Right lobe of liver (tissue), 6 donors: Measurements from ENCODE around the gene OTUD6A. TPM values are rescaled to one million over a fixed set of nuclear protein-coding genes. Genes with fewer than 3 reads are reported as not detected.
A peak's percentile ranks its signal among the peaks of the same experiment; 100 is the strongest.

Source experiments
- ATAC-seq, 4 donors: fragments of 200-7000 bp; cut with Tn5 transposase; one replicate each; pipeline ENCODE4 v1.9.1; 2020; ENCODE audit warnings: mild to moderate bottlenecking in 4 of 4, moderate library complexity in 4 of 4
- DNase-seq, 3 donors: peaks; one replicate each; pipeline ENCODE4 v3.0.0-alpha.2; 2020
- H3K27ac ChIP-seq, 3 donors: fragments of 200-600 bp; one replicate each; pipeline ENCODE4 v1.8.0; 2022
- H3K27me3 ChIP-seq, 2 donors: fragments of 200-600 bp; one replicate each; pipeline ENCODE4 v1.8.0; 2022
- H3K36me3 ChIP-seq, 4 donors: fragments of 200-600 bp; sonication (generic) in 1 of 4; one replicate each; pipeline versions ENCODE4 v1.5.1 to v1.8.0; 2017 to 2022; ENCODE audit warnings: control low read depth in 1 of 4
- H3K4me1 ChIP-seq, 4 donors: fragments of 200-600 bp; sonication (generic) in 1 of 4; one replicate each; pipeline versions ENCODE4 v1.5.1 to v1.8.0; 2017 to 2022; ENCODE audit warnings: control low read depth in 1 of 4
- H3K4me3 ChIP-seq, 3 donors: fragments of 200-600 bp; one replicate each; pipeline ENCODE4 v1.8.0; 2022
- H3K9me3 ChIP-seq, 4 donors: fragments of 200-600 bp; sonication (generic) in 1 of 4; one replicate each; pipeline versions ENCODE4 v1.5.1 to v1.8.0; 2017 to 2022; ENCODE audit warnings: control low read depth in 1 of 4
- POLR2A ChIP-seq: fragments of 450-650 bp; IDR thresholded peaks from one replicate; pipeline ENCODE4 v1.6.1; 2017; ENCODE audit warnings: antibody characterized with exemption, mild to moderate bottlenecking
- WGBS: methylation state at CpG from one replicate; pipeline ENCODE4 v1.1.6; 2018; ENCODE audit warnings: low coverage, low lambda C conversion rate; ENCODE audit not compliant: insufficient coverage; ENCODE audit errors: missing lambda C conversion rate; 5-methylcytosine and 5-hydroxymethylcytosine counted together
- intact Hi-C, 2 donors: fragments of 100-400 bp; cut with DNase I; formaldehyde crosslinking; loops; one replicate each; pipeline versions ENCODE4 v1.11.2 to v1.14.1; 2022
- total RNA-seq, 6 experiments: library from RNA; depleted of rRNA in 2 of 6; stranded (reverse); fragments of >200 nt in 2 of 6; fragmentation: NEBNext Ultra II Directional in 3 of 6; extraction: Animal tissue kit (Norgen Biotek cat#: 25700) in 3 of 6; gene quantifications; one replicate each; pipeline versions ENCODE4 v1.1.0 to v1.2.4, GENCODE V29; 2016 to 2023
- TF ChIP-seq, protein P1 (sequence below), 4 donors: fragments of 200-600 bp in 3 of 4; fragments of 450-650 bp in 1 of 4; IDR thresholded peaks; one replicate each; pipeline versions ENCODE4 v1.5.1 to v1.8.0; 2016 to 2022; ENCODE audit warnings: antibody characterized with exemption in 4 of 4, mild to moderate bottlenecking in 2 of 4
- donor health status: DM: no; HTN: yes; CAD: no.
- donor health status: DM: no; HTN: no; CAD: no.
- donor health status: DM: no; HTN: no; CAD: no.
- donor health status: DM: no; HTN: yes; CAD: no.
- donor health status: DM: no; HTN: yes; CAD: no.

OTUD6A gene
- total RNA-seq, 6 experiments from 2014 or later, result not detected

DNA sequence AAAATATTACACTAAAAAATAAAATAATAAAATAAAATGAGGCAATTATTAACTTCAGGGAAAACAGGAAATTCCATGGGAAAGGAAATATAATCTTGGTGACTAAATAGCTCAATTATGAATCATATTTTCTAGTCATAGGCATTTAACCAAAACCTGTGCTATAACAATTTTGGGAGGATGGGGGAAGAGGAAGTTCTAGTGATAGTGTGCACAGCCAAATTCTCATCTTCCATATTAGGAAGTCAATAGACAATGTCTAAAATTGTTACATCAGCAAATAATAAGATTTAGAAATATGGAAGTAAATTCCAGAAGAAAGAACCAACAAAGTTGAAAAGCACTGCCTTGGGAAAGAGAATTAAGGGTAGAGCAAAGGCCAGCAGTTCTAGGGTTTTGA, 15.3 kb upstream of the OTUD6A start:
- no peaks in the 10 kb centered on the region for H3K9me3 ChIP-seq
- no peak overlapping the region for H3K4me3 ChIP-seq
- no peak for TF ChIP-seq POLR2A
- TF ChIP-seq, protein P1, sequence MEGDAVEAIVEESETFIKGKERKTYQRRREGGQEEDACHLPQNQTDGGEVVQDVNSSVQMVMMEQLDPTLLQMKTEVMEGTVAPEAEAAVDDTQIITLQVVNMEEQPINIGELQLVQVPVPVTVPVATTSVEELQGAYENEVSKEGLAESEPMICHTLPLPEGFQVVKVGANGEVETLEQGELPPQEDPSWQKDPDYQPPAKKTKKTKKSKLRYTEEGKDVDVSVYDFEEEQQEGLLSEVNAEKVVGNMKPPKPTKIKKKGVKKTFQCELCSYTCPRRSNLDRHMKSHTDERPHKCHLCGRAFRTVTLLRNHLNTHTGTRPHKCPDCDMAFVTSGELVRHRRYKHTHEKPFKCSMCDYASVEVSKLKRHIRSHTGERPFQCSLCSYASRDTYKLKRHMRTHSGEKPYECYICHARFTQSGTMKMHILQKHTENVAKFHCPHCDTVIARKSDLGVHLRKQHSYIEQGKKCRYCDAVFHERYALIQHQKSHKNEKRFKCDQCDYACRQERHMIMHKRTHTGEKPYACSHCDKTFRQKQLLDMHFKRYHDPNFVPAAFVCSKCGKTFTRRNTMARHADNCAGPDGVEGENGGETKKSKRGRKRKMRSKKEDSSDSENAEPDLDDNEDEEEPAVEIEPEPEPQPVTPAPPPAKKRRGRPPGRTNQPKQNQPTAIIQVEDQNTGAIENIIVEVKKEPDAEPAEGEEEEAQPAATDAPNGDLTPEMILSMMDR (IDR thresholded peaks at IDR 0.05), result no peak
- DNase-seq (no peak), ATAC-seq (peak in 1 of 4 donors; percentile 64)
- H3K36me3 ChIP-seq, result no peaks in the 10 kb centered on the region
- no peak overlapping the region for H3K27ac ChIP-seq
- intact Hi-C loops, result no loop called here
- no peaks in the 10 kb centered on the region for H3K27me3 ChIP-seq
- H3K4me1 ChIP-seq, result no peaks in the 10 kb centered on the region

DNA sequence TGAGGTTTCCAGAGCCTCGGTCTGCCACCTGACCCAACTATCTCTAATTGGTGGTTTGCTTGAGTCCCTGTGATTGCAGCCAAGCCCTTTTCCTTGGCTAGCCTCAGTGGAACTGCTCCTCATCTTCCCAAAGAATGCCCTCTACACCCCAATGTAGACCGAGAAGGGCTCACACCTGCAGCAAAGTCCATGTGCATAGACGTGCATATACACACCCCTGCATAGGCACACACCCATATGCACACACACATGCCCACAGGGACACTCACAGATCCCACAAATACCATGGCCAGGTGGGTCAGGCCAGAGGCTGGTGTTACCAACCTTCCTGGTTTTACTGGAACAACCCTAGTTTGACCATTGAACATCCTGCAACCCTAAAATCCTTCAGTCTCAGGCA, 12.9 kb upstream of the OTUD6A start:
- H3K9me3 ChIP-seq, result no peaks in the 10 kb centered on the region
- H3K27ac ChIP-seq, result no peak overlapping the region
- no peak overlapping the region for H3K4me3 ChIP-seq
- no peak for DNase-seq
- intact Hi-C loops, result no loop called here
- no peaks in the 10 kb centered on the region for H3K27me3 ChIP-seq
- no peaks in the 10 kb centered on the region for H3K36me3 ChIP-seq
- no peak for ATAC-seq
- H3K4me1 ChIP-seq, result no peaks in the 10 kb centered on the region
- TF ChIP-seq, protein P1 (IDR thresholded peaks at IDR 0.05), result no peak
- TF ChIP-seq POLR2A, result no peak
- WGBS, result 70% methylated on average over 1 of the region's 3 CpGs

DNA sequence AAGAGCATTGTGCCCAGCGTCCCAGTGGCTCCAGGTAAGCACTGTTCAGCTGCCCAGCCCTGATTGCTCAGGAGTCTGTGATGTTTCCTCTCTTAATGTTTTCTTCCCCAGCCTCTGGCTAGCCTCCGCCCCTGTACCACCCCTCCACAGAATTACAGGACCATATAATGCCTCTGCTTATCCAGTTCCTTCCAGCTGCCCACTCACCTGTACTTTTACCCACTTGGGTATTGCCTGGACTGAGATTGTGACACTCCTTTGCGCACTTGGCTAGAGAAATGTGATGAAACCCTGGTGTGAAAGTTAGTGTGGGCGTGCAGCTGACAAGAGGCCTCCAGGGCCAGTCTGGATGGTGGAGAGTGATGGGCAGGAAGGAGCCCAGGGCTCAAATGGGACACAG, 12.3 kb upstream of the OTUD6A start, which contains the start of gene AWAT2:
TSS of gene AWAT2 (minus strand) at position 14 of the 400 bp plus-strand sequence. CDS start at position 8, 6 bp downstream.
- Histone ChIP-seq H3K27me3 (no peaks in the 10 kb centered on the region), H3K4me3 (no peak within 1 kb of the TSS), H3K27ac (no peak within 1 kb of the TSS), H3K36me3 (no peaks in the 10 kb centered on the region), H3K4me1 (no peaks in the 10 kb centered on the region), H3K9me3 (no peaks in the 10 kb centered on the region)
- ATAC-seq, result peak in 1 of 4 donors; percentile 59
- intact Hi-C loops, result no loop called here
- TF ChIP-seq, protein P1 (IDR thresholded peaks at IDR 0.05), result no peak
- TF ChIP-seq POLR2A, result no peak
- 57% methylated on average over 4 of the region's 4 CpGs for WGBS
- no peak for DNase-seq

DNA sequence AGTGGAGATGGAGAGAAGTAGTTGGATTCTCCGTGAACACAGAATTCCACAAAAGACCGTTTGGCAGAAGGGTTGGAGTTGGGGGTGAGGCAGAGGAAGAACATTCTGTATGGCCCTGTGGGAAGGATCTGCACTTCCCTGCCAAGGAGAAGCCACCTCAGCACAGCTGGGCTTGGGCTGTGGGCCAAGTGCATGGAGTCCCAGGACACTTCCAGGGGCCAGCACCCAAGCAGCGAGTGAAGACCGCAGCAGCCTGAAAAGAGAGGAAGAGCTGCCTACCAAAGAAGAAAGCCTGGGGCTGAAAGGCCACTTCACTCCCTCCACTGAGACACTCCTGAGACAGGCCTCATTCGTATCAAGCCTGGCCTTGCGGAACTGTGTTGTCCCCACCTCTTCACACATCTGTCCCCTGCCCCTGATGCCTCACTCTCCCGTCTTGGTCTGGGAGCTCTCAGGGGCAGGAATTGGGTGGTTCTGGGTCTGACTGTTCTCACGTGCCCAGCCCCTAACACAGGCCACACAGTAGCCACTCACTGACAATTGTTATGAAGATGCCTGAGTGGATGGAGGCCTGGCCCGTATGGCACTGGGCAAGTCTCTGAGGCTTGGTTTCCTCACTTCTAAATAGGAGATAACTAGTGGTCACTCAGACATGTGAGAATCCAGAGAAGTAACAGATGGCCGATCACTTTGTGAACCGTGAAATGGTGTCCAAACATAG, 9.2 kb upstream of the OTUD6A start:
- H3K4me3 ChIP-seq, result no peak overlapping the region
- intact Hi-C loops, result no loop called here
- no peaks in the 10 kb centered on the region for H3K36me3 ChIP-seq
- H3K9me3 ChIP-seq, result no peaks in the 10 kb centered on the region
- WGBS, result 51% methylated on average over 8 of the region's 11 CpGs
- H3K27me3 ChIP-seq, result no peaks in the 10 kb centered on the region
- TF ChIP-seq, protein P1 (IDR thresholded peaks at IDR 0.05), result no peak
- no peak for TF ChIP-seq POLR2A
- H3K4me1 ChIP-seq, result no peaks in the 10 kb centered on the region
- ATAC-seq, result no peak
- DNase-seq, result no peak
- no peak overlapping the region for H3K27ac ChIP-seq
